HG03521 (cell line): Measurements from ENCODE around the gene SLC30A5.

Source experiments
- ATAC-seq: cut with Tn5 transposase; IDR thresholded peaks from one replicate; pipeline ENCODE4 v1.9.1; 2021; ENCODE audit warnings: mild to moderate bottlenecking, moderate library complexity; ENCODE audit not compliant: unreplicated experiment

The SLC30A5 gene

GRCh38 chr5:69166686-69167492, 73.1 kb downstream of the SLC30A5 start, which contains the start of gene CCNB1:
Gene CCNB1, plus strand, starts transcription at chr5:69167150. Its CDS starts 113 bp downstream, at chr5:69167263.
- ATAC-seq: peak; percentile 98

- no peak for ATAC-seq
Observed at GRCh38 chr5:69167493-69167855, 73.7 kb downstream of the SLC30A5 start.

GRCh38 chr5:69167929-69168328, 74.1 kb downstream of the SLC30A5 start:
- ATAC-seq: no peak

GRCh38 chr5:69170495-69170894, 76.7 kb downstream of the SLC30A5 start:
- ATAC-seq: no peak

GRCh38 chr5:69170969-69171368, 77.2 kb downstream of the SLC30A5 start:
- ATAC-seq: no peak
